Keratinocyte (primary cell): ENCODE measurements around the gene PDZRN4.

Experiments
- EZH2 ChIP-seq: IDR thresholded peaks from one replicate; pipeline ENCODE4 v1.6.1; 2012; ENCODE audit warnings: inconsistent platforms, mild to moderate bottlenecking, low read length, moderate library complexity
- TF ChIP-seq, protein P1 (sequence below), 3 experiments: IDR thresholded peaks in 1 of 3; conservative IDR thresholded peaks in 1 of 3; optimal IDR thresholded peaks in 1 of 3; 2 replicates in 2 of 3; 3 replicates in 1 of 3; pipeline versions ENCODE3 to v1.5.1; 2011; ENCODE audit warnings: low read length in 3 of 3, mild to moderate bottlenecking in 3 of 3, moderate library complexity in 2 of 3, control low read depth in 1 of 3, inconsistent platforms in 1 of 3; ENCODE audit not compliant: insufficient read depth in 2 of 3; ENCODE audit errors: extremely low read depth in 1 of 3

DNA sequence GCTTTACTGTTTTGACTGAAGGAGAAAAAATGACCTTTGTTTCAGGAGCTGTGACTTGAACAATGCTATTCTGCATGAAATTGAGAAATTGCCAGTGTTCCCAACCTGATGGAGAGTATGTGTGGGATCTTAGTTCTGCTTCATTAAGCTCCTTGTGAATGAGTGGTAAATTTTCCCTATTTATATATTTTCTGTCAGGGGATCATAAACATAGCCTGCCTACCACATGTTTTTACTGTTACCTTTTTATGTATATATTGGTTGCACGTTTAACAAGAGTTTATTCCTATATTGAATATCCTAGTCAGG, 271.7 kb downstream of the PDZRN4 start:
- TF ChIP-seq, protein P1, sequence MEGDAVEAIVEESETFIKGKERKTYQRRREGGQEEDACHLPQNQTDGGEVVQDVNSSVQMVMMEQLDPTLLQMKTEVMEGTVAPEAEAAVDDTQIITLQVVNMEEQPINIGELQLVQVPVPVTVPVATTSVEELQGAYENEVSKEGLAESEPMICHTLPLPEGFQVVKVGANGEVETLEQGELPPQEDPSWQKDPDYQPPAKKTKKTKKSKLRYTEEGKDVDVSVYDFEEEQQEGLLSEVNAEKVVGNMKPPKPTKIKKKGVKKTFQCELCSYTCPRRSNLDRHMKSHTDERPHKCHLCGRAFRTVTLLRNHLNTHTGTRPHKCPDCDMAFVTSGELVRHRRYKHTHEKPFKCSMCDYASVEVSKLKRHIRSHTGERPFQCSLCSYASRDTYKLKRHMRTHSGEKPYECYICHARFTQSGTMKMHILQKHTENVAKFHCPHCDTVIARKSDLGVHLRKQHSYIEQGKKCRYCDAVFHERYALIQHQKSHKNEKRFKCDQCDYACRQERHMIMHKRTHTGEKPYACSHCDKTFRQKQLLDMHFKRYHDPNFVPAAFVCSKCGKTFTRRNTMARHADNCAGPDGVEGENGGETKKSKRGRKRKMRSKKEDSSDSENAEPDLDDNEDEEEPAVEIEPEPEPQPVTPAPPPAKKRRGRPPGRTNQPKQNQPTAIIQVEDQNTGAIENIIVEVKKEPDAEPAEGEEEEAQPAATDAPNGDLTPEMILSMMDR (optimal IDR thresholded peaks at IDR 0.05 in 1 of 3, IDR thresholded peaks at IDR 0.05 in 1 of 3, conservative IDR thresholded peaks at IDR 0.05 in 1 of 3; ENCODE audit: extremely low read depth in 1 of 3, insufficient read depth in 2 of 3, low read length in 3 of 3) = no peak
- TF ChIP-seq EZH2 = no peak
